HepG2 (cell line): ENCODE data around the gene CYP17A1. TPM values are rescaled to one million over a fixed set of nuclear protein-coding genes. Genes with fewer than 3 reads are reported as not detected.

Source experiments
- ATAC-seq: fragments of 200-7000 bp; cut with Tn5 transposase; 3 replicates; pipeline ENCODE4 v1.9.1; 2020; ENCODE audit warnings: mild to moderate bottlenecking, moderate library complexity
- BruUV-seq: library from RNA; stranded (reverse); fragments of 400-500 nt; replicated peaks from 2 replicates; lab custom pipeline; 2021; lab: Mats Ljungman, UMichigan
- CTCF ChIA-PET: fragments of 300-600 bp; formaldehyde crosslinking; extraction: SDS; loops from one replicate; lab custom pipeline; 2021; ENCODE audit warnings: low total read pairs, inconsistent platforms, low intra/inter-chr PET ratio; lab: Yijun Ruan, JAX
- POLR2A ChIA-PET: fragments of 350-600 bp; sonication (Branson Sonifier 250); formaldehyde crosslinking; loops from one replicate; lab custom pipeline; 2020; ENCODE audit warnings: antibody characterized with exemption, inconsistent platforms; lab: Yijun Ruan, JAX
- DNase-seq: peaks from one replicate; pipeline ENCODE4 v3.0.0-alpha.2; 2015; ENCODE audit warnings: low spot score
- FAIRE-seq: peaks from 3 replicates; lab custom pipeline; 2011; peaks lifted over from hg19 to GRCh38; lab: Jason Lieb, UNC
- H2AFZ ChIP-seq: one replicate; pipeline ENCODE4 v1.6.1; 2011; ENCODE audit warnings: low read length, inconsistent platforms
- H3K27ac ChIP-seq: fragments of 300-600 bp; 3 replicates; pipeline ENCODE4 v1.8.0; 2011; ENCODE audit warnings: mixed run types, mild to moderate bottlenecking, mixed read lengths, low read length, inconsistent platforms; ENCODE audit not compliant: insufficient read depth; ENCODE audit errors: extremely low read length
- H3K27me3 ChIP-seq, 2 experiments: fragments of 200-600 bp in 1 of 2; 2 replicates in 1 of 2; 3 replicates in 1 of 2; pipeline versions ENCODE4 v1.6.0 to v1.8.0; 2011; ENCODE audit warnings: low read length in 2 of 2, mild to moderate bottlenecking in 2 of 2, moderate library complexity in 2 of 2, inconsistent platforms in 1 of 2; ENCODE audit not compliant: insufficient read depth in 2 of 2, control insufficient read depth in 1 of 2
- H3K36me3 ChIP-seq, 2 experiments: fragments of 200-600 bp in 1 of 2; replicated peaks in 1 of 2; 2 replicates in 1 of 2; 3 replicates in 1 of 2; pipeline versions ENCODE4 v1.5.1 to v1.8.0; 2011; ENCODE audit warnings: low read length in 2 of 2, inconsistent platforms in 1 of 2; ENCODE audit not compliant: insufficient read depth in 2 of 2, control insufficient read depth in 1 of 2
- H3K4me1 ChIP-seq: 2 replicates; pipeline ENCODE4 v1.5.1; 2012; ENCODE audit warnings: low read length, inconsistent platforms; ENCODE audit not compliant: insufficient read depth
- H3K4me2 ChIP-seq: 2 replicates; pipeline ENCODE4 v1.6.0; 2011; ENCODE audit warnings: low read depth, low read length, inconsistent platforms
- H3K4me3 ChIP-seq, 3 experiments: fragments of 200-600 bp in 1 of 3; sonication (generic), shearing (Covaris generic) in 1 of 3; replicated peaks in 1 of 3; 2 replicates each; pipeline ENCODE4 v1.5.1; 2011 to 2016; ENCODE audit warnings: low read length in 3 of 3, inconsistent platforms in 2 of 3, low read depth in 2 of 3, mild to moderate bottlenecking in 2 of 3, control low read depth in 1 of 3, mixed read lengths in 1 of 3; ENCODE audit not compliant: insufficient read depth in 1 of 3
- H3K79me2 ChIP-seq: one replicate; pipeline ENCODE4 v1.6.1; 2011; ENCODE audit warnings: low read length, inconsistent platforms; ENCODE audit not compliant: insufficient read depth
- H3K9ac ChIP-seq: 2 replicates; pipeline ENCODE4 v1.6.0; 2011; ENCODE audit warnings: mild to moderate bottlenecking, low read depth, low read length, inconsistent platforms; ENCODE audit not compliant: insufficient read depth
- H3K9me3 ChIP-seq: 2 replicates; pipeline ENCODE4 v1.5.1; 2012; ENCODE audit warnings: mild to moderate bottlenecking, low read length
- H4K20me1 ChIP-seq: 2 replicates; pipeline ENCODE4 v1.6.0; 2011; ENCODE audit warnings: inconsistent platforms, mild to moderate bottlenecking, low read length, moderate library complexity; ENCODE audit not compliant: insufficient read depth
- ARID4A ChIP-seq: sonication (generic); formaldehyde crosslinking; IDR thresholded peaks from 2 replicates; pipeline ENCODE4 v1.5.0; 2020; ENCODE audit warnings: mild to moderate bottlenecking, missing genetic modification reagents, borderline replicate concordance
- EED ChIP-seq: sonication (generic); formaldehyde crosslinking; IDR thresholded peaks from 2 replicates; pipeline ENCODE4 v1.5.0; 2020; ENCODE audit warnings: mild to moderate bottlenecking, missing genetic modification reagents
- HES4 ChIP-seq: sonication (generic); formaldehyde crosslinking; IDR thresholded peaks from 2 replicates; pipeline ENCODE4 v1.9.0; 2021; ENCODE audit warnings: mild to moderate bottlenecking, missing genetic modification reagents, borderline replicate concordance
- IRF1 ChIP-seq: sonication (generic); formaldehyde crosslinking; IDR thresholded peaks from 2 replicates; pipeline ENCODE4 v1.4.0; 2020; ENCODE audit warnings: low read depth, mild to moderate bottlenecking, missing genetic modification reagents
- KAT2B ChIP-seq: fragments of 150-350 bp; IDR thresholded peaks from 2 replicates; pipeline ENCODE4 v1.6.1; 2014; ENCODE audit warnings: low read depth, low read length, borderline replicate concordance
- MTF2 ChIP-seq: sonication (generic); formaldehyde crosslinking; IDR thresholded peaks from 2 replicates; pipeline ENCODE4 v1.5.0; 2020; ENCODE audit warnings: missing genetic modification reagents, borderline replicate concordance
- SATB2 ChIP-seq: sonication (generic); formaldehyde crosslinking; IDR thresholded peaks from 2 replicates; pipeline ENCODE4 v1.5.0; 2020; ENCODE audit warnings: missing genetic modification reagents
- SOX5 ChIP-seq: IDR thresholded peaks from 2 replicates; pipeline ENCODE4 v1.6.1; 2016; ENCODE audit warnings: borderline replicate concordance
- TOPORS ChIP-seq: sonication (generic); formaldehyde crosslinking; IDR thresholded peaks from 2 replicates; pipeline ENCODE4 v1.8.0; 2023; ENCODE audit warnings: mild to moderate bottlenecking, missing genetic modification reagents
- WIZ ChIP-seq: sonication (generic); formaldehyde crosslinking; IDR thresholded peaks from 2 replicates; pipeline ENCODE4 v1.5.1; 2020; ENCODE audit warnings: mild to moderate bottlenecking, missing genetic modification reagents
- ZC3H13 ChIP-seq: sonication (generic); formaldehyde crosslinking; IDR thresholded peaks from 2 replicates; pipeline ENCODE4 v1.8.1; 2023; ENCODE audit warnings: mild to moderate bottlenecking, missing genetic modification reagents, moderate library complexity
- ZNF3 ChIP-seq: IDR thresholded peaks from 2 replicates; pipeline ENCODE4 v1.7.0; 2017; ENCODE audit warnings: inconsistent platforms
- ZNF430 ChIP-seq: sonication (generic); formaldehyde crosslinking; IDR thresholded peaks from 2 replicates; pipeline ENCODE4 v1.9.0; 2021; ENCODE audit warnings: mild to moderate bottlenecking, missing genetic modification reagents
- ZNF513 ChIP-seq: sonication (generic); formaldehyde crosslinking; conservative IDR thresholded peaks from 2 replicates; pipeline ENCODE4 v1.5.0; 2020; ENCODE audit warnings: missing genetic modification reagents
- ZNF652 ChIP-seq: IDR thresholded peaks from 2 replicates; pipeline ENCODE4 v1.6.1; 2016; ENCODE audit warnings: low read depth, borderline replicate concordance
- ZNF749 ChIP-seq: sonication (generic); formaldehyde crosslinking; IDR thresholded peaks from 2 replicates; pipeline ENCODE4 v1.8.0; 2022; ENCODE audit warnings: mild to moderate bottlenecking, missing genetic modification reagents, moderate library complexity, borderline replicate concordance
- WGBS: methylation state at CpG from one replicate; pipeline ENCODE4 v1.1.6; 2017; ENCODE audit warnings: low lambda C conversion rate; 5-methylcytosine and 5-hydroxymethylcytosine counted together
- in situ Hi-C: cut with HindIII; loops from 2 replicates; pipeline ENCODE4 v1.10.0; 2017; ENCODE audit warnings: low pct_unique_long_range_greater_than_20kb; ENCODE audit not compliant: extremely low pct_ligation_motif_present
- intact Hi-C: fragments of 100-400 bp; cut with micrococcal nuclease; formaldehyde crosslinking; loops from one replicate; pipeline ENCODE4 v1.10.0; 2022; ENCODE audit not compliant: unreplicated experiment
- polyA plus RNA-seq, 8 experiments: library from polyadenylated mRNA; depleted of rRNA in 3 of 8; stranded (reverse) in 7 of 8; unstranded in 1 of 8; fragments of >200 nt; fragmentation: Illumina TruSeq in 4 of 8; extraction: Trizol in 4 of 8; gene quantifications; 2 replicates each; pipeline versions ENCODE4 v1.2.1 to v1.2.3, GENCODE V29; 2011 to 2016; ENCODE audit warnings: low read depth in 4 of 8, missing spikeins in 1 of 8, mixed read lengths in 1 of 8; ENCODE audit not compliant: insufficient read depth in 1 of 8
- total RNA-seq, 5 experiments: library from RNA; depleted of rRNA; stranded (reverse); fragments of >200 nt; fragmentation: Illumina TruSeq; extraction: Trizol; gene quantifications; 2 replicates each; pipeline ENCODE4 v1.2.3, GENCODE V29; 2016; ENCODE audit warnings: low read depth in 1 of 5

The CYP17A1 gene
- total and polyA plus RNA-seq, 2 of the 13 experiments (the other 11 are each of a cell fraction or from before 2014, with no cell fraction given) = 0.13 to 1.1 TPM

GRCh38 chr10:102814453-102814871, 22.8 kb downstream of the CYP17A1 start (continued):
- TF ChIP-seq SATB2 (CRISPR knock-in tag) (no peak), ZC3H13 (peak; percentile 11; the same call in 1 of the 2 replicates), HES4 (CRISPR knock-in tag) (0 out of 2 replicates have a peak, but pooled peaks have one; percentile 10), WIZ (no peak)

GRCh38 chr10:102813734-102814452, 23.3 kb downstream of the CYP17A1 start:
- Histone ChIP-seq H3K36me3 (peaks cover 4 to 12% of the 10 kb centered on the region in 2 experiments; a peak in 3 of 5 replicates), H2AFZ (peak overlapping the region; percentile 31), H3K4me2 (peak overlapping the region; percentile 88), H4K20me1 (no peaks in the 10 kb centered on the region), H3K27ac (peak overlapping the region; percentile 90), H3K4me1 (peaks cover 42% of the 10 kb centered on the region), H3K27me3 (no peaks in the 10 kb centered on the region), H3K4me3 (peak overlapping the region; percentile 3 to 56 (median 26); a peak in 3 of 6 replicates), H3K9ac (peak overlapping the region; percentile 65), H3K79me2 (no peaks in the 10 kb centered on the region), H3K9me3 (no peaks in the 10 kb centered on the region)
- in situ Hi-C loops (loop anchor here (10.0 kb wide), 1 partner anchor 69 kb away; the partner anchor contains the start of gene WBP1L), intact Hi-C loops (loop anchor here (2.0 kb wide), 1 partner anchor 71 kb away; the partner anchor contains the start of gene WBP1L)
- peak; percentile 36 for FAIRE-seq
- 4% methylated on average over 13 of the region's 16 CpGs for WGBS
- DNase-seq = peak; percentile 58
- ChIA-PET CTCF (no interaction called here), POLR2A (interaction anchor here (0.7 to 3.1 kb wide), 11 partner anchors 14 to 147 kb away, joined by 3 to 25 read pairs (median 3); partner anchors contain the start of genes CNNM2 and WBP1L)
- BruUV-seq = TSS peak; percentile 67
- peak; percentile 75 for ATAC-seq
- TF ChIP-seq MTF2 (CRISPR knock-in tag) (no peak), TOPORS (CRISPR knock-in tag) (no peak), ARID4A (CRISPR knock-in tag) (peak; percentile 33; the same call in 1 of the 2 replicates), SOX5 (CRISPR knock-in tag) (peak; percentile 10; the same call in 1 of the 2 replicates), ZNF3 (CRISPR knock-in tag) (no peak), EED (CRISPR knock-in tag) (no peak), ZNF749 (CRISPR knock-in tag) (no peak), KAT2B (no peak), IRF1 (CRISPR knock-in tag) (0 out of 2 replicates have a peak, but pooled peaks have one; percentile 35), ZNF430 (CRISPR knock-in tag) (0 out of 2 replicates have a peak, but pooled peaks have one; percentile 39), ZNF513 (CRISPR knock-in tag) (no peak), ZNF652 (CRISPR knock-in tag) (no peak)
